ENCODE measurements around the gene UBR3. TPM values are rescaled to one million over a fixed set of nuclear protein-coding genes. Genes with fewer than 3 reads are reported as not detected.
A peak's percentile ranks its signal among the peaks of the same experiment; 100 is the strongest.

UBR3 gene
- total RNA-seq, 1 experiment from 2014 or later = 30.0 TPM

GRCh38 chr2:170029551-170029950 is 202.3 kb downstream of the UBR3 start:
- DNase-seq (ENCODE audit: unreplicated experiment) = no peak
- ChIA-PET POLR2A (interaction anchor here (0.6 kb wide), 1 partner anchor 10 kb away, joined by 3 read pairs; no protein-coding TSS in a partner anchor), CTCF (no interaction called here)
- BruUV-seq (replicated peaks) = no TSS peak
- H3K27ac Mint-ChIP-seq (ENCODE audit: low read depth, unreplicated experiment) = no peak overlapping the region
- TF ChIP-seq CTCF (IDR thresholded peaks at IDR 0.05; ENCODE audit: unreplicated experiment) = no peak
- H3K4me3 Mint-ChIP-seq (ENCODE audit: unreplicated experiment) = no peak overlapping the region
- intact Hi-C loops (cut with micrococcal nuclease) = no loop called here
- H3K4me1 Mint-ChIP-seq (ENCODE audit: insufficient read depth, unreplicated experiment) = no peaks in the 10 kb centered on the region
- peaks cover 22% of the 10 kb centered on the region for H3K36me3 Mint-ChIP-seq (ENCODE audit: insufficient read depth, unreplicated experiment)
- H3K9me3 Mint-ChIP-seq (ENCODE audit: unreplicated experiment) = no peaks in the 10 kb centered on the region
- H3K27me3 Mint-ChIP-seq (ENCODE audit: insufficient read depth, unreplicated experiment) = no peaks in the 10 kb centered on the region

GRCh38 chr2:170030040-170030439 is 202.8 kb downstream of the UBR3 start:
- POLR2A ChIA-PET = interaction anchor here (0.6 kb wide), 1 partner anchor 11 kb away, joined by 3 read pairs; no protein-coding TSS in a partner anchor
- BruUV-seq (replicated peaks) = no TSS peak
- no peaks in the 10 kb centered on the region for H3K9me3 Mint-ChIP-seq (ENCODE audit: unreplicated experiment)
- intact Hi-C loops (cut with micrococcal nuclease) = no loop called here
- H3K36me3 Mint-ChIP-seq (ENCODE audit: insufficient read depth, unreplicated experiment) = peaks cover 27% of the 10 kb centered on the region
- DNase-seq (ENCODE audit: unreplicated experiment) = peak; percentile 11
- H3K4me1 Mint-ChIP-seq (ENCODE audit: insufficient read depth, unreplicated experiment) = no peaks in the 10 kb centered on the region
- no peak for TF ChIP-seq CTCF (IDR thresholded peaks at IDR 0.05; ENCODE audit: unreplicated experiment)
- CTCF ChIA-PET = interaction anchor here (0.6 kb wide), 1 partner anchor 784 kb away, joined by 3 read pairs; no protein-coding TSS in a partner anchor
- no peak overlapping the region for H3K27ac Mint-ChIP-seq (ENCODE audit: low read depth, unreplicated experiment)
- H3K4me3 Mint-ChIP-seq (ENCODE audit: unreplicated experiment) = no peak overlapping the region
- H3K27me3 Mint-ChIP-seq (ENCODE audit: insufficient read depth, unreplicated experiment) = no peaks in the 10 kb centered on the region

GRCh38 chr2:170031288-170031687 is 204.0 kb downstream of the UBR3 start:
- Mint-ChIP-seq H3K9me3 (ENCODE audit: unreplicated experiment) (no peaks in the 10 kb centered on the region), H3K4me1 (ENCODE audit: insufficient read depth, unreplicated experiment) (no peaks in the 10 kb centered on the region), H3K36me3 (ENCODE audit: insufficient read depth, unreplicated experiment) (peaks cover 28% of the 10 kb centered on the region), H3K27ac (ENCODE audit: low read depth, unreplicated experiment) (no peak overlapping the region), H3K4me3 (ENCODE audit: unreplicated experiment) (no peak overlapping the region), H3K27me3 (ENCODE audit: insufficient read depth, unreplicated experiment) (no peaks in the 10 kb centered on the region)
- CTCF ChIA-PET = no interaction called here
- no TSS peak for BruUV-seq (replicated peaks)
- no peak for TF ChIP-seq CTCF (IDR thresholded peaks at IDR 0.05; ENCODE audit: unreplicated experiment)
- POLR2A ChIA-PET = no interaction called here
- no peak for DNase-seq (ENCODE audit: unreplicated experiment)
- intact Hi-C loops (cut with micrococcal nuclease) = no loop called here

DNA sequence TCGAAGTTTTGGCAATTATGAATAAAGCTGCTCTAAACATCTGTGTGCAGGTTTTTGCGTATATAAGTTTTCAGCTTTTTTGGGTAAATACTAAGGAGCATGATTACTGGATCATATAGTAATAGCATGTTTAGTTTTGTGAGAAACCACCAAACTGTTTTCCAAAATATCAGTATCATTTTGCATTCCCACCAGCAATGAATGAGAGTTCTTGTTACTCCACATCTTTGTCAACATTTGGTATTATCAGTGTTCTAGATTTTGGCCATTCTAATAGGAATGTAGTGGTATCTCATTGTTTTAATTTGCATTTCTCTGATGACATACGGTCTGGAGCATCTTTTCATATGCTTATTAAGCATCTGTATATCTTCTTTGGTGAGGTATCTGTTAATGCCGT is 207.3 kb downstream of the UBR3 start:
- ChIA-PET POLR2A (no interaction called here), CTCF (no interaction called here)
- H3K27ac Mint-ChIP-seq (ENCODE audit: low read depth, unreplicated experiment) = no peak overlapping the region
- no peak for DNase-seq (ENCODE audit: unreplicated experiment)
- no peaks in the 10 kb centered on the region for H3K9me3 Mint-ChIP-seq (ENCODE audit: unreplicated experiment)
- H3K4me1 Mint-ChIP-seq (ENCODE audit: insufficient read depth, unreplicated experiment) = no peaks in the 10 kb centered on the region
- no peak overlapping the region for H3K4me3 Mint-ChIP-seq (ENCODE audit: unreplicated experiment)
- no TSS peak for BruUV-seq (replicated peaks)
- no peak for TF ChIP-seq CTCF (IDR thresholded peaks at IDR 0.05; ENCODE audit: unreplicated experiment)
- peaks cover 27% of the 10 kb centered on the region for H3K36me3 Mint-ChIP-seq (ENCODE audit: insufficient read depth, unreplicated experiment)
- no peaks in the 10 kb centered on the region for H3K27me3 Mint-ChIP-seq (ENCODE audit: insufficient read depth, unreplicated experiment)
- intact Hi-C loops (cut with micrococcal nuclease) = no loop called here

All from MCF 10A (cell line).